ENCODE results near the gene MCOLN1. TPM values are rescaled to one million over a fixed set of nuclear protein-coding genes. Genes with fewer than 3 reads are reported as not detected.

Gene MCOLN1
- total RNA-seq, 1 experiment from 2014 or later, result 13.1 TPM

GRCh38 chr19:7528192-7528519 lies 5.7 kb downstream of the MCOLN1 start:
- Mint-ChIP-seq H3K4me3 (ENCODE audit: low read depth, unreplicated experiment) (no peak overlapping the region), H3K9me3 (ENCODE audit: low read depth, unreplicated experiment) (no peaks in the 10 kb centered on the region), H3K36me3 (ENCODE audit: insufficient read depth, unreplicated experiment) (peaks cover 9% of the 10 kb centered on the region), H3K27ac (ENCODE audit: unreplicated experiment) (no peak overlapping the region), H3K4me1 (ENCODE audit: low read depth, unreplicated experiment) (no peaks in the 10 kb centered on the region), H3K27me3 (ENCODE audit: unreplicated experiment) (no peaks in the 10 kb centered on the region)
- no TSS peak for BruUV-seq (replicated peaks)
- CTCF ChIA-PET, result no interaction called here
- intact Hi-C loops (cut with micrococcal nuclease; ENCODE audit: unreplicated experiment), result no loop called here
- TF ChIP-seq, protein P1, sequence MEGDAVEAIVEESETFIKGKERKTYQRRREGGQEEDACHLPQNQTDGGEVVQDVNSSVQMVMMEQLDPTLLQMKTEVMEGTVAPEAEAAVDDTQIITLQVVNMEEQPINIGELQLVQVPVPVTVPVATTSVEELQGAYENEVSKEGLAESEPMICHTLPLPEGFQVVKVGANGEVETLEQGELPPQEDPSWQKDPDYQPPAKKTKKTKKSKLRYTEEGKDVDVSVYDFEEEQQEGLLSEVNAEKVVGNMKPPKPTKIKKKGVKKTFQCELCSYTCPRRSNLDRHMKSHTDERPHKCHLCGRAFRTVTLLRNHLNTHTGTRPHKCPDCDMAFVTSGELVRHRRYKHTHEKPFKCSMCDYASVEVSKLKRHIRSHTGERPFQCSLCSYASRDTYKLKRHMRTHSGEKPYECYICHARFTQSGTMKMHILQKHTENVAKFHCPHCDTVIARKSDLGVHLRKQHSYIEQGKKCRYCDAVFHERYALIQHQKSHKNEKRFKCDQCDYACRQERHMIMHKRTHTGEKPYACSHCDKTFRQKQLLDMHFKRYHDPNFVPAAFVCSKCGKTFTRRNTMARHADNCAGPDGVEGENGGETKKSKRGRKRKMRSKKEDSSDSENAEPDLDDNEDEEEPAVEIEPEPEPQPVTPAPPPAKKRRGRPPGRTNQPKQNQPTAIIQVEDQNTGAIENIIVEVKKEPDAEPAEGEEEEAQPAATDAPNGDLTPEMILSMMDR (IDR thresholded peaks at IDR 0.05; ENCODE audit: unreplicated experiment), result no peak
- DNase-seq, result no peak

DNA sequence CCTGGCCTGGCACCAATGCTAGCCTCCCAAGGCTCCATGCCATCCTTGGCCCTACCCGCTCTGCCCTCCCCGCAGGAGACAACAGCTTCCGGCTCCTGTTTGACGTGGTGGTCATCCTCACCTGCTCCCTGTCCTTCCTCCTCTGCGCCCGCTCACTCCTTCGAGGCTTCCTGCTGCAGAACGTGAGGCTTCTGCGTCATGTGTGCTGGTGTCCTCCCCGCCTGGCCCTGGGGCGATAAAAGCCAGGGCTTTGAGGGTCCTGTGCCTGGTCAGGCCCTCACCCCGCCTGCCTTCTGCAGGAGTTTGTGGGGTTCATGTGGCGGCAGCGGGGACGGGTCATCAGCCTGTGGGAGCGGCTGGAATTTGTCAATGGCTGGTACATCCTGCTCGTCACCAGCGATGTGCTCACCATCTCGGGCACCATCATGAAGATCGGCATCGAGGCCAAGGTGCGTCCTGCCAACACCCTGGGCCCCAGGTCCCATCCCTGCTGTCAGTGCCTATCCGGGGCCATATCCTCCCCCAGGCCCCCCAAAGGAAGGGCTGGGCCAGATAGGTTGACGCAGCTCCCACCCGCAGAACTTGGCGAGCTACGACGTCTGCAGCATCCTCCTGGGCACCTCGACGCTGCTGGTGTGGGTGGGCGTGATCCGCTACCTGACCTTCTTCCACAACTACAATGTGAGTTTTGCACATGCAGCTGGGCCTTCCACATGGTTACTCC lies 6.3 kb downstream of the MCOLN1 start:
- DNase-seq, result no peak
- H3K4me3 Mint-ChIP-seq (ENCODE audit: low read depth, unreplicated experiment), result no peak overlapping the region
- no peaks in the 10 kb centered on the region for H3K27me3 Mint-ChIP-seq (ENCODE audit: unreplicated experiment)
- H3K36me3 Mint-ChIP-seq (ENCODE audit: insufficient read depth, unreplicated experiment), result peaks cover 6% of the 10 kb centered on the region
- H3K4me1 Mint-ChIP-seq (ENCODE audit: low read depth, unreplicated experiment), result no peaks in the 10 kb centered on the region
- CTCF ChIA-PET, result no interaction called here
- no peaks in the 10 kb centered on the region for H3K9me3 Mint-ChIP-seq (ENCODE audit: low read depth, unreplicated experiment)
- intact Hi-C loops (cut with micrococcal nuclease; ENCODE audit: unreplicated experiment), result no loop called here
- no TSS peak for BruUV-seq (replicated peaks)
- H3K27ac Mint-ChIP-seq (ENCODE audit: unreplicated experiment), result no peak overlapping the region
- TF ChIP-seq, protein P1 (IDR thresholded peaks at IDR 0.05; ENCODE audit: unreplicated experiment), result no peak

GRCh38 chr19:7529246-7529600 lies 6.8 kb downstream of the MCOLN1 start:
- BruUV-seq (replicated peaks), result no TSS peak
- CTCF ChIA-PET, result no interaction called here
- intact Hi-C loops (cut with micrococcal nuclease; ENCODE audit: unreplicated experiment), result no loop called here
- Mint-ChIP-seq H3K36me3 (ENCODE audit: insufficient read depth, unreplicated experiment) (peaks cover 7% of the 10 kb centered on the region), H3K4me3 (ENCODE audit: low read depth, unreplicated experiment) (no peak overlapping the region), H3K9me3 (ENCODE audit: low read depth, unreplicated experiment) (no peaks in the 10 kb centered on the region), H3K27ac (ENCODE audit: unreplicated experiment) (no peak overlapping the region), H3K4me1 (ENCODE audit: low read depth, unreplicated experiment) (no peaks in the 10 kb centered on the region), H3K27me3 (ENCODE audit: unreplicated experiment) (no peaks in the 10 kb centered on the region)
- no peak for DNase-seq
- TF ChIP-seq, protein P1 (IDR thresholded peaks at IDR 0.05; ENCODE audit: unreplicated experiment), result no peak

DNA sequence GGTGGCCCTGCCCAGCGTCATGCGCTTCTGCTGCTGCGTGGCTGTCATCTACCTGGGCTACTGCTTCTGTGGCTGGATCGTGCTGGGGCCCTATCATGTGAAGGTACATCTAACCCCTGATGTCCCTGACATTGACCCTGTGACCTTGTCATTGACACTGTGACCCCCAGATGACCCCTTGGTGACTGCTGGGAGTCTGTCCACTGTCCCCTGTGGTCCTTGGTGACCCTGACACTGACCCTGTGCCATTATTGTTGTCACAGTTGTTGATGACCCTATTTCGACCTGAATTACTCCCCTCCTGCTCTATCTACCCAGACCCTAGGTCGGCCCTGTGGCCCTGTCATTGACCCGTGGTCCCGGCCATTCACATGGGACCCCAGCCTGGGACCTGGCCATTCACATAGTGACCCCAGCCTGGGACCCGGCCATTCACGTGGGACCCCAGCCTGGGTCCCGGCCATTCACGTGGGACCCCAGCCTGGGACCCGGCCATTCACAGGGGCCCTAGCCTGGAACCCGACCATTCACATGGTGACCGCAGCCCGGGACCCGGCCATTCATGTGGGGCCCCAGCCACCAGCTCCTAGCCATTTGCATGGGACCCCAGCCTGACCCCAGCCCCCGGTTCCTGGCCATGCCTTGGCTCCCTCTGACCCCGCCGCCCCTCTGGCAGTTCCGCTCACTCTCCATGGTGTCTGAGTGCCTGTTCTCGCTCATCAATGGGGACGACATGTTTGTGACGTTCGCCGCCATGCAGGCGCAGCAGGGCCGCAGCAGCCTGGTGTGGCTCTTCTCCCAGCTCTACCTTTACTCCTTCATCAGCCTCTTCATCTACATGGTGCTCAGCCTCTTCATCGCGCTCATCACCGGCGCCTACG lies 7.4 kb downstream of the MCOLN1 start:
- intact Hi-C loops (cut with micrococcal nuclease; ENCODE audit: unreplicated experiment), result no loop called here
- Mint-ChIP-seq H3K36me3 (ENCODE audit: insufficient read depth, unreplicated experiment) (peaks cover 13% of the 10 kb centered on the region), H3K4me1 (ENCODE audit: low read depth, unreplicated experiment) (no peaks in the 10 kb centered on the region), H3K27ac (ENCODE audit: unreplicated experiment) (no peak overlapping the region), H3K27me3 (ENCODE audit: unreplicated experiment) (no peaks in the 10 kb centered on the region), H3K9me3 (ENCODE audit: low read depth, unreplicated experiment) (no peaks in the 10 kb centered on the region), H3K4me3 (ENCODE audit: low read depth, unreplicated experiment) (no peak overlapping the region)
- no peak for DNase-seq
- no TSS peak for BruUV-seq (replicated peaks)
- TF ChIP-seq, protein P1 (IDR thresholded peaks at IDR 0.05; ENCODE audit: unreplicated experiment), result no peak
- CTCF ChIA-PET, result no interaction called here
